ENCODE results near the gene ZFYVE28.

Gene ZFYVE28

DNA sequence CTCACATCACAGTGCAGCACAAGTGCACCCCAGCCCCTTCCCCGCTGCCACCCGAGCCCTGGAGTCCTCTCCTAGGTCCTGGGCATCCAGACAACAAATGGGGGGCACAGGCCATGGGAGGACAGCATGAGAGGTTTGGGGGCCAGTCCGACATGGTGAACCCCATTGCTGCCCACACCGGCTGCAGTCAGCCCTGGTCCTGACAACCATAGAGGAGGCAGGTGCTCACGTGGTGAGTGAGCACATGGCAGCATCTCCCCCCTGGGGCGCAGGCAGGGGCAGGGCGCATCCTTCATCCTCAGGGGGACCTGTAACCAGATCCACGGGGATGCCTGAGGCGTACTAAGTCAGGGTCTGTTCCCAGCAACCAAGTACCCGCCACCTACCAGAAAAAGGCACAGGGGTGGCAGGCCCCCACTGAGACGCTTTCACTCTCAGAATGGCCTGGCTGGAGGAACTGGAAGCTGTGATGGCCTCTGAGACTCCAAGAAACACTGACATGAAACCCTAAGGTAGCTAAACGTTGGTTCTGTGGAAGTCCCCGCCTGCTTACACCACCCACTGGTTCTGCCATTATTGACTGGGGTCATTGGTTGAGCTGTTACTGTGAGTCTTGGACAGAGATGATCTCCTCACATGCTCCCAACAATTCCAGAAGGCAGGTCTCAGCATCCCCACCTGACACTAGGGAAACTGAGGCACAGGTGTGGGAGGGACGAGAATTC, 6.5 kb downstream of the ZFYVE28 start:
- DNase-seq (ENCODE audit: low read depth in 2 of 2): no peak

DNA sequence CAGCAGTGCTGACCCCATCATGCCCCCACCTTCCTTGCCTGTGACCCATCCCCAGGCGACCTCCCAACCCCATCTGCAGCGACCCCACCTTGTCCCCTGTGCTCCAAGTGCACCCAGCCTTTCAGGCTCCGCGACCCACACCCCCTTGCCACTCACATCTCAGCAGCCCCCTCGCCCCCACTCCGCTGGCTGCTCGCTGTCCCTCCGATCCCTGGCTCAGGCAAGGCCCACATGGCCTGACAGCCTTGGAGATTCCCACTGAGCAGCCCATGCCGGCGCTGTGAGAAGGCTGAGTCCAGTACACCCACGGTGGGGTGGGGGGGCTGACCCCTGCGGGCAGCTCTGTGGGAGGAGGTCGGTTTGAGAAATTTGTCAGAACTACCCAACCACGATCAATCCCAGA, 9.1 kb downstream of the ZFYVE28 start:
- DNase-seq (ENCODE audit: low read depth in 2 of 2): no peak

DNA sequence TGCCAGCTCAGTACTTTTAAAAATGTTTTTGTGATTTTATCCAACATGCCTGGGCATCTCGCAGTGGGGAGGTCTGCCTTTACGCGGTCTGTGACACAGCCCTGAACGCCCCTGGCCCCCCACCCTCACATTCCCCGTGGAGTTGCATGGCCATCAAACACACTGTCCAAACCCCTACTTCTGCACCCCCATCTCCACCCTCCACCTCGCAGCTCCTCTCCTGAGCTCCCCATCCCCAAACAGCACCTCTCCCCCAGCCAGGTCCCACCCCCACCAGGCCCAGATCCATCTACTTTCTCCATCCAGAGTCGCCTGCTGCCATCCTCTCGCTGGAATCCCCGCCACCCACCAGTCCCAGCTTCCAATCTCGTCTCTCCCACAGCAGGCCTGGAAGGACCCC, 9.5 kb downstream of the ZFYVE28 start:
- DNase-seq (ENCODE audit: low read depth in 2 of 2): no peak

DNA sequence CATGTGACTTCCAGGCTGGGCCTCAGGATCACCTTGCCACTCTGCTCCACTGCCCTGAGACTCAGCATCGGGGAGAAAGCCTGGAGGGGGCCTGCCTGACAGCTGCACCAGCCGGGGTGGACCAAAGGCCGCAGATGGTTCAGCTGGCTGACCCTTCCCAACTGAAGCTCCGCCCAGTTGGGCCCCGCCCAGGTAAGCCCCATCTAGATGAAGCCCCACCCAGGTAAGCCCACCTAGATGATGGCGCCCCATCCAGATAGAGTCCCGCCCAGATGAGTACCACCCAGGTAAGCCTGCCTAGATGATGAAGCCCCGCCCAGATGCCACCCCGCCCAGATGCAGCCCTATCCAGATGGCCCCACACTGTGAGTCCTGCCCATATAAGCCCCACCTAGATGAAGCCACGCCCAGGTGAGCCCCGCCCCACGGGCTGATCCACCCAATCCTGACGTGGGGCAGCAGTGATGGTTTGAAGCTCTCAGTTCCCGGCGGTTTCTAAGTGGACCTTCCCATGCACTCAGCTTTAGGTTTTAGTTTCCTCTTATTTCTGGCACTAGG, 10.0 kb downstream of the ZFYVE28 start:
- DNase-seq (ENCODE audit: low read depth in 2 of 2): no peak

DNA sequence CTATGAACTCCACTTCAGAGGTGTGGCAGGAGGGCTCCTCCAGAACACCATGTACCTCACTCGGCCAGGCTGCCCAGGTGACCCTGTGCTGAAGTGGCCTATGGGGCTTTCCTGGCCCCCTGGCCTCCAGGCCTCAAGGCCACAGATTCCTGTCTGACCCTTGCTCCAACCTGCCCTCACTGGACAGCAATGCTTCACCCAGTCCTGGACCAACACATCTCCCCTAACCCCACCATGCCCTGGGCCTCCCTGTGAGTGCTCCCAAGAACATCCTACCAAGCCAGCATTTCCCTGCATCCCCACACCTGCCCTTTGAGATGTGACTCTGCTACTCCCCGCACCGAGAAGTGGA, 10.5 kb downstream of the ZFYVE28 start:
- DNase-seq (ENCODE audit: low read depth in 2 of 2): no peak

DNA sequence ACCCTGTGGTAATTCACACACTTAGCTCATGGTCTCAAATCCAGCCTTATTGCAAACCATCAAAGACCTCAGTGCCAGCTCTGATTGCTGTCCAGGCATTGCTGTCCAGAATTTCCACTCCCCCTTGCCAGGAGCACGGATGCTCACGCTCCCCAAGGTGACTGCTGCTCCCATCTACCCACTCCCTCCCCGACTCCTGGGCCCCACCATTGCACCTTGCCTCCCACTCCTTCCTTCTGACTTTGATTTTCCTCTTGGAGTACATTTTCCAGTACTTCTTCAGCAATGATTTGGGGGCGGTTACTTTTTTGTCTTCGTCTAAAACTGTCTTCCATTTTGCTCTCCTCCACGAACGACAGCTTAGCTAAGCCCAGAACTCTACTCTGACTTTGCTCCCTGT, 11.5 kb downstream of the ZFYVE28 start:
- no peak for DNase-seq (ENCODE audit: low read depth in 2 of 2)

DNA sequence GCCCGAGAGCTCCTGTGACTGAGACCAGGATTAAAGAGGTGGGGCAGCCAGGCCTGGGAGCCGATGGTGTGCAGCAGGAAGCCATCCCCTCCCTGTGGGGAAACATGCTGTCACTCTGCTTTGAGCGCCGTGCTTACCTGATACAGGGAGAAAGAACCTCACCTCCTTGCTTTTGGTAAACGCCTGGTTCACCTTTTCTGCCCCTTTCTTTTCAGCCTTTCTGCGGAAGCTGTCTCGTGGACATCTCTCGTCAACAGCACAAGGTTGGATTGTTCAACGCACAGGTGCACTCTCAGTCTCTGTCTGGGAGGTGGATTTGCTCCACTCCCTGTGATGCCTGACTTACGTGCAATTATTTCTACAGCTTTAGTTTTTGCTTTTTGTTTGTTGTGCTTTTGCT, 12.0 kb downstream of the ZFYVE28 start:
- DNase-seq (ENCODE audit: low read depth in 2 of 2): no peak

DNA sequence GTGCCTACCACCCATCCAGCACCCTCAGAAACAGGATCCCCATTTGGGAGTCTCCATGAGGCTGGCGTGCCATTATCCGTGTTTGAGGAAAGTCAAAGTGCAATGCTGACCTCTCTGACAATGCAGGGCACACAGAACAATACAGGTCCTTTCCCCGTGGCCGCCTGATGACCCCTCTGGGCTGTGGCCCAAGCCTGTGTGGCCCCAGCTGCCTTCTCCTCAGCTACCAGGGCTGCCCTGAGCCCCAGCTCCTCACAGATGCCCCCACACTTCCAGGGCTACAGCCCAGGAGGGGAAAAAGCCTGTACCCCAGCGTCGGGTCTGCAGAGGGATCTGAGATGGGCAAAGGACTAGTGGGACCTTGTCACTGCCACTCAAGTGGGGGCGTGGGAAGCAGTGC, 15.5 kb downstream of the ZFYVE28 start:
- no peak for DNase-seq (ENCODE audit: low read depth in 2 of 2)

DNA sequence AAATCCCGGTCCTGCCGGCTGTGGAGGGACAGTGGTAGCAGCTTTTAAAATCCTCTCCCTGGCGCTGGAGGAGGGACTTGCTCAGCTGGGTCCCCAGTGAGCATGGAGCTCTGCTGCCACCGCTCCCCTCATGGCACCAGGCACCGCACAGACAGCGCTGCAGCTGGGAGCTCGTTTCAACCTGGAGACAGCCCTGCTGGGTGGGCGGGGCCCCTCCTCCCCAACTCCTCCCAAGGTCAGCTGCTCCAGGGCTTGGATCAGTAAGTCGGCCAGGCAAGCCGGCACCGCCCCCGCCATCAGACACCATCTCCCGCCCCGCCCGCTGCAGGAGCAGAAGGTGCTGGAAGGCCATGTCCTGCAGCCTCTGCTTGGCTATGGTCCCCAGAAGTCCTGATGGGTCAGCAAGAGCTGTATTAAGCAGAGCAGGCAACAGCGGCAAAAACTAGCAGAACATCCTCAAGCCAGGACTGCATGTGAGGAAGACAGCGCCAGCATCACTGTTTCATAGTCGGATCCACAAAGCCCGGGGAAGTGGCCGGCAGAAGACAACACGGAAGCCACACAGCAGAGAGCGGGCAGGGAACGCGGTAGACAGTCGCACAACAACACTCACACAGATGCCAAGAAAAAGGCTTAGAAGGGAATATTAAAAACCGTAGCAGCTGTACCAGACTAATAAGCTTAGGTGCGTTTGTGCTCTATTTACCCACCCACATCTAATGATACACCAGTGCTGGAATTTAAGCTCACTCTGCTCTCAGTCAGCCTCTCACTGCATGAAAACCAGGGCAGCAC, 16.2 kb downstream of the ZFYVE28 start:
- DNase-seq (ENCODE audit: low read depth in 2 of 2): no peak

DNA sequence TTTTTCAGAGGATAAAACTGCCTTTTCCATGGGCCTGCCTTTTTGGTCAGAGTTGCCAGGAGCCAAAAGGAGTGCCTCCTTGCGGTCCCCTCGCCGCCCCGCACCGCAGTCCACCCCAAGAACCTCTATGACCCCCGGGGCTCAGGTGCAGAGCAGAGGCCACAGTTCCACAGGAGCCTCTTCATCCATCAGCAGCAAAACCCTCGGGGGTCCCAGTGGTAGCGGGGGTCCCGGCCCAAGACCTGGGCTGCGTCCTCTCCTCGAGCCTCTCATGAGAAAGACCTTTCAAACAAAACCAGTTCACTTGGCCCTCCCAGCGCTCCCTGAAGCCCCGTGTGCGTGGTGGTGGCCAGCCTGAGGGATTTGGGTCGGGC, 16.8 kb downstream of the ZFYVE28 start:
- DNase-seq (ENCODE audit: low read depth in 2 of 2): no peak

DNA sequence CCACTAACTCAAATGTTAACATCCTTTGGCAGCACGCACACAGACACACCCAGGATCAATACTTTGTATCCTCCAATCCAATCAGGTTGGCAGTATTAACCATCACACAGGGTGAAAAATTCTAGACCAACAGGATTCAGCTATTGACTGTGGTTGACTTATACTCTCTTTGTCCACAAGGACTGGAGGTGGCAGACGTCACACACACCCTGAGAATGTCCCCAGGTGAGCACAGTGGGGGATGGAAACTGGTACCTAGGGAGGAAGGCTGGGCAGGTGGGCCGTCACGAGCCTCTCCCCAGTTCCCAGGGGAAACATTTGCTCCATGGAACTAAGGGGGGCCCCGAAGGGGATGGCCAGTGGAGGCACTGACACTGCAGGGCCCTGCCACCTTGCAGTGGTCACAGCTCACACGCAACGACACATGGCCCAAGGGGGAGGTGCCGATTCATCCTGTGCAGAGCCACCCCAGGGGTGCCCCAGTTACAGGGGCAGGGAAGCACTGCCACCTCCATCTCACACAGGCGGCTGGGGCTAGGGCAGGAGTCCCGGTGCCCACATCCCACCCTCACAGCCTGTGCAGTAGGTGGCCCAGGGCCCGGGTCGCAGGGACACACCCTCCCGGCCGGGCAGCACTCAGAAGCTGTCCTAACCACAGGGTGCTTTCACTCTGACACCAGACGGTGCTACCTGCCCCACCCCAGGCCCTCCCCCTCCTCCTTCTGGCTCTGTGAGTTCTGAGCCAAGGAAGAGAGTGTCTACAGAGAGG, 17.4 kb downstream of the ZFYVE28 start:
- no peak for DNase-seq (ENCODE audit: low read depth in 2 of 2)

DNA sequence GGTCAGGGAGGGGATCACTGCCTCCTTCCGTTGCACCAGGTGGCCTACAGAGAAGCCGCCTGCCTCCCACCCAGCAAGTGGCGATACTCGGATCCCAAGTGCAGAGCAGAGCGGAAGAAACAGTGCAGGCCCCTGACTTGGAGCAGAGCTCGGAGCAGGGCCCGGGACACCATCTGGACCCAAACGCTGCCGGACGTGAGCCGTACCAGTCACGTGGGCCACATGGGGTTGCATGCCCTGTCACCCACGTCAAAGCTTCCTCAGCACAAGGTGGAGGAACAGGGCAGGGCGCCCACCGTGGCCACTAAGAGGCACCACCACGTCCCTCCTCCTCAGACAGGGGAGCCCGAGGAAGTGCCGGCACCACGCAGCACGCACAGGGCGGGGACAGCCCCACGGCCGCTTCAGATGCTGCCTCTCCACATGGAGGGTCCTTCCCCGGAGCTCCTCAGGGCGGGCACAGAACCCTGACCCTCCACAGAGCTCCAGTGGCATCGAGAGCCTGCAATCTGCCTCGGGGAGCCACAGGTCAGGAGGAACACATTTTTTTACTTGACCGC, 18.7 kb downstream of the ZFYVE28 start:
- DNase-seq (ENCODE audit: low read depth in 2 of 2): no peak

DNA sequence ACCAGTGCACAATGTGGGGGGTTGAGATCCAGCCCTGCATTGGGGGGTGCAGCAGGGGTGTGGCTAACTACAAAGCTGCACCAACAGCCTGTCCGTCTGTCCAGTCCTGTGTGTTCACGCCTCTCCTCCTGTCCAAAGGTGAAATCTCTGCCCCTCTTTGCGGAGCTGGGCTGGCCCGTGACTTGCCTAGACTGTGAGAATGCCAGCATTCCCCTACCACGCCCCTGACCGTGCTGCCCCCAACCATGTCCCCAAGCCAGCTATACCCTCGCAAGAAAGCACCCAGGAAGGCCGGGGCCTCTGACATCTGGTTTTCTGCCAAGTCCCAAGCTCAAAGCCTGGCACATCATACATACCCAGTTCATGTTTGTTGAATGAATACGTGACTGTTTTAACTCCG, 19.2 kb downstream of the ZFYVE28 start:
- DNase-seq (ENCODE audit: low read depth in 2 of 2): no peak

DNA sequence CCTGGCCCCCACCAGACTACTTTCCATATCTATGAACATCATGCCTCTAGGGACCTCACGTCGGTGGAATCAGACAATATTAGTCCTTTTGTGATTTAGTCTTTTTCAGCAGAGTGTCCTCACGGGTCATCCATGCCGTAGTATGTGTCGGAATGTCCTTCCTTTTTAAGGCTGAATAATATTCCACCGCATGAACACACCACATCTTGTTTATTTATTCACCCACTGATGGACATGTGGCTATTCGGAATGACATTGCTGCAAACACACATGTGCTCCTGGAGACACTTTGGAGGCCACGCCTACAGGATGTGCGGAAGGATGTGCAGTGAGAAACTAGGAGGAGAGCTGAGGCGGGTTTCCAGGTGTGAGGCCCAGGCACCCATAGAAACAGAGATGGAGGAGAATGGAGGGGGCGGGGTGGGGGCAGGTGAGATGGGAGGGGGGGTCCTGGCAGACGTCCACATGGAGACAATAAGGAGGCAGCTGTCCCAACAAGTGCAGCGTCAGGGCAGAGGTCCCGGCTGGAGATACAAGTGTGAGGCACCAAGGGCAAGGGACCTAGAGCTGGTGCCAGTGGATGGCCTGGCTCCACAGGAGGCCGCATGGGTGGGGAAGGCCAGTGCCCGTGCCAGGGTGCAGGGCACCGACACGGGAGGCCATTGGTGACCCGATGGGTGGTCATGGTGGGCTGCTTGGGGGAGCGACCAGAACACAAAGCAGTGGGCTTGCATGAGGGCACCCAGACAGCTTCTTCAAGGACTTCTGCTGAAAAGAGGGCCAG, 20.7 kb downstream of the ZFYVE28 start:
- DNase-seq (ENCODE audit: low read depth in 2 of 2): no peak

DNA sequence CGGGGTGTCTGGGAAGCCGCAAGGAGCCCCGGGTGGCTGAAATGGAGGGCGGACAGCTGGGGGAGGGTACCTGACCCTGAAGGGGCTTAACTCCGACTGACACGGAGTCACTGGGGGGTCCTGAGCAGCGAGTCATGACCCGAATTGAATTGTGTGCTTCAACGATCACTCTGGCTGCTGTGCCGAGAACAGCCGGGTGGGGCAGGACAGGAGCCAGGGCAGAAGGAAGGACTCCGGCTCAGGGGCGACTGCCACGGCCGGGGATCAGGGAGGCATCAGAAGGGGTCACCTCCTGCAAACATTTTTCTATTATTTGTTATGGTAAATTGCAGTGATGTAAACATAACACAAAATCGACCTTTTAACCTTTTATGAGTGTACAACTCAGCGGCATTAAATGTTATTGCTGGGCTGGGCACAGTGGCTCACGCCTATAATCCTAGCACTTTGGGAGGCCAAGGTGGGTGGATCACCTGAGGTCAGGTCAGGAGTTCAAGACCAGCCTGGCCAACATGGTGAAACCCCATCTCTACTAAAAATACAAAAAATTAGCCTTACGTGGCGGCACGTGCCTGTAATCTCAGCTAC, 21.6 kb downstream of the ZFYVE28 start:
- no peak for DNase-seq (ENCODE audit: low read depth in 2 of 2)

DNA sequence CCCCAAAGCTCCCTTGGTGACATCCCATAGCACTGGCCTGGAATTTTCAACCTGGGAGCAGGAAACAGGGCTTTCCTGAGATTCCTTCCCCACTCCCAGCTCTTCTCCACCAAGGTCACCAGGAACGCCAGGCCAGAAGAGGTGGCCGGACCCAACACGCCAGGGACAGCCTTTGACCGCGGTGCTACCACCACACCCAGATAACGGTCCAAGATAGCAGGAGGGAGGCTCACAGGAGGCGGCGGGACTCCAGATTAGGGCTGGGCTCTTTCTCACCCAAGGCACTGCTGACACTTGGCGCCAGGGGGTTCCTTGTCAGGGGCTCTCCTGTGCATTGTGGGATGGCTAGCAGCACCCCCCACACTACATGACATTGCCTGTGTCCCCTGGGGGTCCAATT, 22.9 kb downstream of the ZFYVE28 start:
- no peak for DNase-seq (ENCODE audit: low read depth in 2 of 2)

DNA sequence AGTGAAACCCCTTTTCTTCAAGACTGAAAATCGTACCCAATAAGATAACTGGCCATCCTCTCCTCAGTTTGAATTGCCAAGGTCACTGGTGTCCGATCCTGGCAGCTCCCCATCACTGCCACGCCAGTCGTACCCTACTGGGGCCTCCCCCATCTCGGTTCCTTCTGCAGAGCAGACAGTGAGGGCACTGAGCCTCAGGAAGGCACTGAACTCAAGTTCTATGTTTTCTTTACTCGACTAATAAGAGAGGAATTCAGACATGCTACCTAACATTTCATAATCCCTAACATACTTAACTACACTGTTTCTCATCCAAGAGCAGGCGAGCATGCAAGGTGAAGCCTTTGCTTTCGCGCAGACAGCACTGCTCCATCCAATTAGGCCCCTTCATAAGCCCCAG, 23.4 kb downstream of the ZFYVE28 start:
- DNase-seq (ENCODE audit: low read depth in 2 of 2): no peak

DNA sequence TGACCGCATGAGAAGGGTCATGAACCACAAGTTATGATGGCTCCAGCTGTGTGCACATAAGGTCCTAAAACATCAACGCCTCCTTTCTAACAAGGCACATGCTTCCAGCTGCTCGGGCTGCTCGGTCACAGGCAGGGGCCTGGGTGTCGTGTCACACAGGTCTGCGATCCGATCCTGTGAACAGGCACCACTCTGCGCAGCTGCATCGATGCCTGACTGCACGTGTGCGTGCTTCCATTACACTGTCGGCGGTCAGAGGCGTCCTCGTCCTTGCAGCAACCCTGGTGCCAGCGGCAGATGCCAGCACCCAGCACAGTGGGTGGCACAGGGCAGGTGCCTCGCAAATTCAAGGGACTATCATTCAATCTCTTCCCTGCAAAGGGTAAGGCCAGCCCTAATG, 23.9 kb downstream of the ZFYVE28 start:
- no peak for DNase-seq (ENCODE audit: low read depth in 2 of 2)

DNA sequence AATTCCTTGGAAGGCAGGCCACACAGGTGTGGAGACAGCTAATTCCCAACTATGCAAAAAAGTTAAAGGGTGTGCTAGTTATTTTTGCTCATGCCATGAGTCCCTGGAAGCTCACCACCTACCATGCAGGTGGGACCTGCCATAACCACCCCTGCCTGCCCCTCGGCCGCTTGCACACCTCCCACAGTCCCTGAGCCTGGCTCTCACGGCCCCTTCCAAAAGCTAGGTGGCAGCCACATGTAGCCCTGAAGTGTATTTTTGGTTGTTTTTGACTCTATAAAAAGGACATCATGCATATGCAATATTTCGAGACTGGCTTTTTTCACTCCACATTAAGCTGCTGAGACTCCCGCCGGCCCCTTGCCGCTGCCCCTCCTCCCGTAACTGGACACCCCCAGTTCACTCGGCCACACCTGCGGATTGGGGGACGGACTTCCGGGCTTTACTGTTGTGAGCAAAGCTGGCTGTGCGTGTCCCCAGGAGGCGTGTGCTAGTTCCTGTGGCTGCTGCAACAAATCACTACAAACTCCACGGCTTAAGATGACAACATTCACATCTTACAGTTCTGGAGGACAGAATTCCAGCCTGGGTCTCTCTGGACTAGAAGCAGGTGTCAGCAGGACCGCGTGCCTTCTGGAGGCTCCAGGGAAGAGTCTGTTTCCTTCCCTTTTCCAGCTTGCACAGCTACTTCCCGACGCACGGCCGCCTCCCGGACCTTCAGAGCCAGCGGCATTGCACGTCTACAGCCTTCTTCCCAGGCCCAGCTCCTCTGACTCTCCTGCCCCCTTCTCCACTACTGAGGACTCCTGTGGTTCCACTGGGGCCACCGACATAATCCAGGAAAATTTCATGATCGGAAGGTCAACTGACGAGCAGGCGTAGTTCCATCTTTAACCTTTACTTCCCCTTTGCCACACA, 24.8 kb downstream of the ZFYVE28 start:
- DNase-seq (ENCODE audit: low read depth in 2 of 2): no peak
